ENCODE measurements around the gene AMIGO1. TPM values are rescaled to one million over a fixed set of nuclear protein-coding genes. Genes with fewer than 3 reads are reported as not detected.

The AMIGO1 gene
- total and polyA plus RNA-seq, 2 of the 8 experiments (the other 6 are each of a cell fraction or from before 2014, with no cell fraction given), result 1.5 to 2.7 TPM

DNA sequence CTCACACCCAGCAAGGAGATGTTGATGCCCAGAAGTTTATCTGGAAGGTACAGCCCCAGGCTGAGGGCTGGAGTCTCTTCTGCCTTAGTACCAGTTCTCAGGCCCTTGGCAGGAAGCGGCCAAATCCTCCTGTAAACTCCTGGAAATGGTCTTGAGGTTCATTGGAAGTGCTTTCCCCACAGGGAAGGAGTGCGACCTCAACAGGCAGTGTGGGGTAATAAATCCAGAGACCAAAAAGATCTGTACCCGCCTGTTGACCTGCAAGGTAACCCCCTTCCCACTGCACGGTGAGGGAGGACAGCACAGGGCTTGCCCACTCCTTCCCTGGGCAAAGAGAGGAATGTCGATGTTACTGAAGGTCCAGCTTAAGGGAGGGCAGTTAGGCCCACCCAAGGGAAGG lies 21.3 kb downstream of the AMIGO1 start:
- FAIRE-seq, result no peak
- TF ChIP-seq, protein P1, sequence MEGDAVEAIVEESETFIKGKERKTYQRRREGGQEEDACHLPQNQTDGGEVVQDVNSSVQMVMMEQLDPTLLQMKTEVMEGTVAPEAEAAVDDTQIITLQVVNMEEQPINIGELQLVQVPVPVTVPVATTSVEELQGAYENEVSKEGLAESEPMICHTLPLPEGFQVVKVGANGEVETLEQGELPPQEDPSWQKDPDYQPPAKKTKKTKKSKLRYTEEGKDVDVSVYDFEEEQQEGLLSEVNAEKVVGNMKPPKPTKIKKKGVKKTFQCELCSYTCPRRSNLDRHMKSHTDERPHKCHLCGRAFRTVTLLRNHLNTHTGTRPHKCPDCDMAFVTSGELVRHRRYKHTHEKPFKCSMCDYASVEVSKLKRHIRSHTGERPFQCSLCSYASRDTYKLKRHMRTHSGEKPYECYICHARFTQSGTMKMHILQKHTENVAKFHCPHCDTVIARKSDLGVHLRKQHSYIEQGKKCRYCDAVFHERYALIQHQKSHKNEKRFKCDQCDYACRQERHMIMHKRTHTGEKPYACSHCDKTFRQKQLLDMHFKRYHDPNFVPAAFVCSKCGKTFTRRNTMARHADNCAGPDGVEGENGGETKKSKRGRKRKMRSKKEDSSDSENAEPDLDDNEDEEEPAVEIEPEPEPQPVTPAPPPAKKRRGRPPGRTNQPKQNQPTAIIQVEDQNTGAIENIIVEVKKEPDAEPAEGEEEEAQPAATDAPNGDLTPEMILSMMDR (IDR thresholded peaks at IDR 0.05; ENCODE audit: control extremely low read depth in 1 of 3, insufficient read depth in 1 of 3, low read depth in 1 of 3, low read length in 3 of 3), result peak in 2 of 3 experiments; percentile 30 to 55; a peak in 2 of 4 replicates
- TF ChIP-seq POLR2A (IDR thresholded peaks at IDR 0.05; ENCODE audit: control extremely low read depth in 1 of 2, low read depth in 2 of 2, low read length in 2 of 2) (no peak), ASH2L (IDR thresholded peaks at IDR 0.05; ENCODE audit: low read length) (no peak), RAD21 (IDR thresholded peaks at IDR 0.05 in 1 of 2, conservative IDR thresholded peaks at IDR 0.05 in 1 of 2; ENCODE audit: low read depth in 2 of 2, low read length in 2 of 2) (peak in 1 of 2 experiments; percentile 40; a peak in 2 of 4 replicates), RBBP5 (IDR thresholded peaks at IDR 0.05; ENCODE audit: borderline replicate concordance, low read depth, low read length) (no peak)
- TF ChIP-seq, protein P2, sequence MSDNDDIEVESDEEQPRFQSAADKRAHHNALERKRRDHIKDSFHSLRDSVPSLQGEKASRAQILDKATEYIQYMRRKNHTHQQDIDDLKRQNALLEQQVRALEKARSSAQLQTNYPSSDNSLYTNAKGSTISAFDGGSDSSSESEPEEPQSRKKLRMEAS (IDR thresholded peaks at IDR 0.05), result no peak
- TF ChIP-seq, protein P3, sequence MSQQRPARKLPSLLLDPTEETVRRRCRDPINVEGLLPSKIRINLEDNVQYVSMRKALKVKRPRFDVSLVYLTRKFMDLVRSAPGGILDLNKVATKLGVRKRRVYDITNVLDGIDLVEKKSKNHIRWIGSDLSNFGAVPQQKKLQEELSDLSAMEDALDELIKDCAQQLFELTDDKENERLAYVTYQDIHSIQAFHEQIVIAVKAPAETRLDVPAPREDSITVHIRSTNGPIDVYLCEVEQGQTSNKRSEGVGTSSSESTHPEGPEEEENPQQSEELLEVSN (IDR thresholded peaks at IDR 0.05), result no peak

More for the DNA sequence above, 21.3 kb downstream of the AMIGO1 start:
- H3K18ac ChIP-seq (ENCODE audit: extremely low read depth, low read length), result no peak overlapping the region
- no peak overlapping the region for H4K91ac ChIP-seq (replicated peaks; ENCODE audit: insufficient read length, low read length)
- no peak overlapping the region for H4K8ac ChIP-seq (ENCODE audit: extremely low read depth, insufficient read depth, low read length)
- H2AFZ ChIP-seq (ENCODE audit: low read length), result no peak overlapping the region
- H3K4me2 ChIP-seq (ENCODE audit: insufficient read depth in 1 of 2, low read depth in 2 of 2, low read length in 2 of 2), result no peak overlapping the region
- no peak overlapping the region for H3K4me3 ChIP-seq (ENCODE audit: extremely low read depth in 1 of 4, insufficient read depth in 2 of 4, low read depth in 3 of 4, low read length in 4 of 4)
- peak in 1 of 2 experiments; percentile 50 for DNase-seq (ENCODE audit: low read depth in 1 of 2, low spot score in 2 of 2)
- no peaks in the 10 kb centered on the region for H3K9me3 ChIP-seq (ENCODE audit: insufficient read depth in 2 of 2, low read depth in 1 of 2, low read length in 1 of 2)
- no peaks in the 10 kb centered on the region for H3K79me2 ChIP-seq (ENCODE audit: control insufficient read depth in 1 of 2, insufficient read depth in 2 of 2, low read length in 2 of 2)
- ChIA-PET CTCF (ENCODE audit: partially characterized antibody) (interaction anchor here (0.6 to 43.7 kb wide), 7 partner anchors 9 to 183 kb away, joined by 3 to 1755 read pairs (median 3); partner anchors contain the start of genes AMIGO1, ATXN7L2, GPR61 and PSMA5), POLR2A (ENCODE audit: partially characterized antibody) (interaction anchor here (0.7 to 2.7 kb wide), 2 partner anchors 51 to 180 kb away, joined by 3 to 6 read pairs; partner anchors contain the start of gene GPR61)
- no peak overlapping the region for H3K23ac ChIP-seq (ENCODE audit: insufficient read length)
- peaks cover 0 to 6% (median 2%) of the 10 kb centered on the region in 4 experiments; a peak in 3 of 7 replicates for H3K4me1 ChIP-seq (replicated peaks in 1 of 4; ENCODE audit: control insufficient read depth in 3 of 4, insufficient read depth in 4 of 4, low read length in 3 of 4)
- no peak overlapping the region for H2BK15ac ChIP-seq (ENCODE audit: low read length)
- H3K27me3 ChIP-seq (replicated peaks in 1 of 4; ENCODE audit: control insufficient read depth in 3 of 4, extremely low read depth in 1 of 4, insufficient read depth in 3 of 4, low read length in 3 of 4), result no peaks in the 10 kb centered on the region
- no peak overlapping the region for H2BK120ac ChIP-seq (replicated peaks; ENCODE audit: low read depth, low read length)
- WGBS, 2 experiments (ENCODE audit: extremely low coverage in 1 of 2, insufficient coverage in 1 of 2, insufficient read length in 1 of 2, insufficient replicate concordance in 2 of 2, low coverage in 1 of 2, low lambda C conversion rate in 2 of 2, missing lambda C conversion rate in 1 of 2), result 70% methylated on average over 5 of the region's 5 CpGs; no CpG with 5 or more reads in 1 of the 2 experiments
- peaks cover 13% of the 10 kb centered on the region for H3K23me2 ChIP-seq (ENCODE audit: low read depth, low read length)
- H2BK5ac ChIP-seq (ENCODE audit: low read depth, low read length), result no peak overlapping the region
- H3K56ac ChIP-seq (replicated peaks; ENCODE audit: insufficient read length, low read depth, low read length), result no peak overlapping the region
- no peaks in the 10 kb centered on the region; the same call in 1 of the 2 replicates for H3K79me1 ChIP-seq (ENCODE audit: low read depth, low read length)
- no peak overlapping the region; the same call in 1 of the 2 replicates for H3K27ac ChIP-seq (ENCODE audit: low read depth, low read length)
- H3K14ac ChIP-seq (ENCODE audit: insufficient read length), result no peak overlapping the region
- H2AK5ac ChIP-seq (ENCODE audit: low read depth, low read length), result no peak overlapping the region
- peaks cover 0 to 1% of the 10 kb centered on the region in 2 experiments for H4K20me1 ChIP-seq (replicated peaks in 1 of 2; ENCODE audit: control insufficient read depth in 1 of 2, insufficient read depth in 2 of 2, low read length in 2 of 2)
- no peak overlapping the region for H3K9ac ChIP-seq (replicated peaks in 1 of 4; ENCODE audit: extremely low read depth in 1 of 4, low read depth in 3 of 4, low read length in 3 of 4)
- no peak overlapping the region for H2BK20ac ChIP-seq (ENCODE audit: low read length)
- no peaks in the 10 kb centered on the region; a peak in 1 of 8 replicates for H3K36me3 ChIP-seq (ENCODE audit: control insufficient read depth in 2 of 4, insufficient read depth in 4 of 4, low read length in 3 of 4)
- H2BK12ac ChIP-seq (ENCODE audit: low read depth, low read length), result no peak overlapping the region
- H4K5ac ChIP-seq (ENCODE audit: insufficient read length, low read depth, low read length), result no peak overlapping the region
- H3K4ac ChIP-seq (replicated peaks; ENCODE audit: insufficient read length, low read depth, low read length), result no peak overlapping the region
